ENCODE results near the gene WDR11.
A peak's percentile ranks its signal among the peaks of the same experiment; 100 is the strongest.

Gene WDR11

GRCh38 chr10:120854388-120854787, 3.2 kb downstream of the WDR11 start:
- Histone ChIP-seq H3K18ac (ENCODE audit: low read depth in 1 of 2, low read length in 2 of 2) (no peak overlapping the region), H2AFZ (ENCODE audit: low read depth, low read length) (no peak overlapping the region), H3K4ac (ENCODE audit: low read depth in 1 of 2, low read length in 2 of 2) (no peak overlapping the region), H3K23ac (ENCODE audit: low read length in 2 of 2) (no peak overlapping the region), H3K9me3 (ENCODE audit: control insufficient read depth, low read length) (no peaks in the 10 kb centered on the region), H2BK15ac (ENCODE audit: low read depth, poor library complexity, severe bottlenecking) (no peak overlapping the region), H2BK5ac (ENCODE audit: low read depth, low read length, poor library complexity, severe bottlenecking) (no peak overlapping the region), H3K9ac (ENCODE audit: low read length) (no peak overlapping the region), H2BK120ac (ENCODE audit: low read depth, low read length) (no peak overlapping the region), H2BK12ac (ENCODE audit: low read length in 2 of 2) (no peak overlapping the region), H3K14ac (ENCODE audit: low read length in 2 of 2) (no peak overlapping the region), H3K4me3 (ENCODE audit: insufficient read depth in 1 of 2, low read depth in 1 of 2, low read length in 2 of 2) (no peak overlapping the region), H4K8ac (ENCODE audit: low read length) (no peak overlapping the region), H3K4me1 (ENCODE audit: control insufficient read depth, insufficient read depth, low read depth, low read length) (peaks cover 1% of the 10 kb centered on the region), H3K4me2 (ENCODE audit: low read length, poor library complexity, severe bottlenecking) (no peak overlapping the region), H4K91ac (ENCODE audit: low read length) (no peak overlapping the region), H3K79me1 (replicated peaks; ENCODE audit: low read length, poor library complexity, severe bottlenecking) (peaks cover 5% of the 10 kb centered on the region), H3K27ac (ENCODE audit: low read length, poor library complexity, severe bottlenecking) (no peak overlapping the region), H3K27me3 (ENCODE audit: control insufficient read depth in 1 of 2, insufficient read depth in 1 of 2, low read length in 2 of 2) (no peaks in the 10 kb centered on the region), H2AK5ac (ENCODE audit: low read length, severe bottlenecking) (no peak overlapping the region), H3K36me3 (ENCODE audit: control insufficient read depth in 1 of 2, insufficient read depth in 2 of 2, low read depth in 1 of 2, low read length in 2 of 2) (peaks cover 2 to 48% of the 10 kb centered on the region in 2 experiments)
- DNase-seq = no peak
- 97% methylated on average over 1 of the region's 2 CpGs for WGBS

GRCh38 chr10:120861178-120861855, 10.2 kb downstream of the WDR11 start:
- no peak overlapping the region for H4K8ac ChIP-seq (ENCODE audit: low read length)
- no peak overlapping the region for H3K18ac ChIP-seq (ENCODE audit: low read depth in 1 of 2, low read length in 2 of 2)
- no peaks in the 10 kb centered on the region for H3K9me3 ChIP-seq (ENCODE audit: control insufficient read depth, low read length)
- H3K9ac ChIP-seq (ENCODE audit: low read length) = no peak overlapping the region
- no peak overlapping the region for H3K4ac ChIP-seq (ENCODE audit: low read depth in 1 of 2, low read length in 2 of 2)
- no peak overlapping the region for H4K91ac ChIP-seq (ENCODE audit: low read length)
- H3K27ac ChIP-seq (ENCODE audit: low read length, poor library complexity, severe bottlenecking) = no peak overlapping the region
- H2AK5ac ChIP-seq (ENCODE audit: low read length, severe bottlenecking) = no peak overlapping the region
- H2BK5ac ChIP-seq (ENCODE audit: low read depth, low read length, poor library complexity, severe bottlenecking) = no peak overlapping the region
- H3K4me2 ChIP-seq (ENCODE audit: low read length, poor library complexity, severe bottlenecking) = no peak overlapping the region
- no peak overlapping the region for H2BK120ac ChIP-seq (ENCODE audit: low read depth, low read length)
- H3K4me3 ChIP-seq (ENCODE audit: insufficient read depth in 1 of 2, low read depth in 1 of 2, low read length in 2 of 2) = no peak overlapping the region
- 100% methylated on average over 1 of the region's 2 CpGs for WGBS
- no peak overlapping the region for H2BK12ac ChIP-seq (ENCODE audit: low read length in 2 of 2)
- H3K27me3 ChIP-seq (ENCODE audit: control insufficient read depth in 1 of 2, insufficient read depth in 1 of 2, low read length in 2 of 2) = no peaks in the 10 kb centered on the region
- no peak overlapping the region for H2BK15ac ChIP-seq (ENCODE audit: low read depth, poor library complexity, severe bottlenecking)
- H3K23ac ChIP-seq (ENCODE audit: low read length in 2 of 2) = peak overlapping the region in 1 of 2 experiments; percentile 9
- DNase-seq = no peak
- H3K36me3 ChIP-seq (ENCODE audit: control insufficient read depth in 1 of 2, insufficient read depth in 2 of 2, low read depth in 1 of 2, low read length in 2 of 2) = peaks cover 5 to 92% of the 10 kb centered on the region in 2 experiments
- H3K14ac ChIP-seq (ENCODE audit: low read length in 2 of 2) = no peak overlapping the region
- peaks cover 15% of the 10 kb centered on the region for H3K79me1 ChIP-seq (replicated peaks; ENCODE audit: low read length, poor library complexity, severe bottlenecking)
- no peaks in the 10 kb centered on the region for H3K4me1 ChIP-seq (ENCODE audit: control insufficient read depth, insufficient read depth, low read depth, low read length)
- no peak overlapping the region for H2AFZ ChIP-seq (ENCODE audit: low read depth, low read length)

GRCh38 chr10:120873741-120874140, 22.6 kb downstream of the WDR11 start:
- no peak overlapping the region for H4K8ac ChIP-seq (ENCODE audit: low read length)
- no peaks in the 10 kb centered on the region for H3K27me3 ChIP-seq (ENCODE audit: control insufficient read depth in 1 of 2, insufficient read depth in 1 of 2, low read length in 2 of 2)
- no peak overlapping the region for H2BK120ac ChIP-seq (ENCODE audit: low read depth, low read length)
- H3K9me3 ChIP-seq (ENCODE audit: control insufficient read depth, low read length) = no peaks in the 10 kb centered on the region
- H3K27ac ChIP-seq (ENCODE audit: low read length, poor library complexity, severe bottlenecking) = no peak overlapping the region
- H3K79me1 ChIP-seq (replicated peaks; ENCODE audit: low read length, poor library complexity, severe bottlenecking) = peaks cover 1% of the 10 kb centered on the region
- H3K4me2 ChIP-seq (ENCODE audit: low read length, poor library complexity, severe bottlenecking) = no peak overlapping the region
- H3K14ac ChIP-seq (ENCODE audit: low read length in 2 of 2) = no peak overlapping the region
- H3K36me3 ChIP-seq (ENCODE audit: control insufficient read depth in 1 of 2, insufficient read depth in 2 of 2, low read depth in 1 of 2, low read length in 2 of 2) = peaks cover 9 to 72% of the 10 kb centered on the region in 2 experiments
- H3K4ac ChIP-seq (ENCODE audit: low read depth in 1 of 2, low read length in 2 of 2) = no peak overlapping the region
- no peak overlapping the region for H4K91ac ChIP-seq (ENCODE audit: low read length)
- H3K9ac ChIP-seq (ENCODE audit: low read length) = no peak overlapping the region
- H3K23ac ChIP-seq (ENCODE audit: low read length in 2 of 2) = no peak overlapping the region
- DNase-seq = no peak
- H2BK12ac ChIP-seq (ENCODE audit: low read length in 2 of 2) = no peak overlapping the region
- no peak overlapping the region for H2AK5ac ChIP-seq (ENCODE audit: low read length, severe bottlenecking)
- H3K18ac ChIP-seq (ENCODE audit: low read depth in 1 of 2, low read length in 2 of 2) = no peak overlapping the region
- no peak overlapping the region for H2AFZ ChIP-seq (ENCODE audit: low read depth, low read length)
- no peak overlapping the region for H2BK5ac ChIP-seq (ENCODE audit: low read depth, low read length, poor library complexity, severe bottlenecking)
- no peak overlapping the region for H2BK15ac ChIP-seq (ENCODE audit: low read depth, poor library complexity, severe bottlenecking)
- no peak overlapping the region for H3K4me3 ChIP-seq (ENCODE audit: insufficient read depth in 1 of 2, low read depth in 1 of 2, low read length in 2 of 2)
- no peaks in the 10 kb centered on the region for H3K4me1 ChIP-seq (ENCODE audit: control insufficient read depth, insufficient read depth, low read depth, low read length)

GRCh38 chr10:120883071-120883470, 31.9 kb downstream of the WDR11 start:
- no peaks in the 10 kb centered on the region for H3K27me3 ChIP-seq (ENCODE audit: control insufficient read depth in 1 of 2, insufficient read depth in 1 of 2, low read length in 2 of 2)
- H3K4me2 ChIP-seq (ENCODE audit: low read length, poor library complexity, severe bottlenecking) = no peak overlapping the region
- H4K91ac ChIP-seq (ENCODE audit: low read length) = no peak overlapping the region
- no peak overlapping the region for H3K23ac ChIP-seq (ENCODE audit: low read length in 2 of 2)
- H2AFZ ChIP-seq (ENCODE audit: low read depth, low read length) = no peak overlapping the region
- H2BK5ac ChIP-seq (ENCODE audit: low read depth, low read length, poor library complexity, severe bottlenecking) = no peak overlapping the region
- no peak overlapping the region for H3K18ac ChIP-seq (ENCODE audit: low read depth in 1 of 2, low read length in 2 of 2)
- no peak overlapping the region for H2BK12ac ChIP-seq (ENCODE audit: low read length in 2 of 2)
- H3K4me1 ChIP-seq (ENCODE audit: control insufficient read depth, insufficient read depth, low read depth, low read length) = no peaks in the 10 kb centered on the region
- H3K36me3 ChIP-seq (ENCODE audit: control insufficient read depth in 1 of 2, insufficient read depth in 2 of 2, low read depth in 1 of 2, low read length in 2 of 2) = peaks cover 7 to 87% of the 10 kb centered on the region in 2 experiments
- H4K8ac ChIP-seq (ENCODE audit: low read length) = no peak overlapping the region
- no peak overlapping the region for H3K27ac ChIP-seq (ENCODE audit: low read length, poor library complexity, severe bottlenecking)
- DNase-seq = no peak
- no peak overlapping the region for H3K14ac ChIP-seq (ENCODE audit: low read length in 2 of 2)
- no peaks in the 10 kb centered on the region for H3K9me3 ChIP-seq (ENCODE audit: control insufficient read depth, low read length)
- no peak overlapping the region for H2AK5ac ChIP-seq (ENCODE audit: low read length, severe bottlenecking)
- no peak overlapping the region for H2BK15ac ChIP-seq (ENCODE audit: low read depth, poor library complexity, severe bottlenecking)
- WGBS = no CpG with 5 or more reads among the region's 1 CpG
- no peak overlapping the region for H3K4ac ChIP-seq (ENCODE audit: low read depth in 1 of 2, low read length in 2 of 2)
- no peak overlapping the region for H3K9ac ChIP-seq (ENCODE audit: low read length)
- no peak overlapping the region for H2BK120ac ChIP-seq (ENCODE audit: low read depth, low read length)
- no peak overlapping the region for H3K4me3 ChIP-seq (ENCODE audit: insufficient read depth in 1 of 2, low read depth in 1 of 2, low read length in 2 of 2)
- H3K79me1 ChIP-seq (replicated peaks; ENCODE audit: low read length, poor library complexity, severe bottlenecking) = peaks cover 2% of the 10 kb centered on the region

Measured in mesenchymal stem cell (in vitro differentiated cells and primary cell).